B cell (primary cell): ENCODE measurements around the gene HTN1. TPM values are rescaled to one million over a fixed set of nuclear protein-coding genes. Genes with fewer than 3 reads are reported as not detected.
"Not testable (repeated sequence)": the region's sequence is repeated elsewhere in the genome, so short reads cannot be mapped to it uniquely, and the experiment has no call there.

ENCODE experiments used
- ATAC-seq: fragments of 200-7000 bp; cut with Tn5 transposase; one replicate; pipeline ENCODE4 v1.10.0; 2021; ENCODE audit warnings: low read depth, mild to moderate bottlenecking, moderate number of reproducible peaks, moderate library complexity
- CTCF ChIA-PET: fragments of 350-600 bp; sonication (Branson Sonifier 250); formaldehyde crosslinking; loops from one replicate; lab custom pipeline; 2021; ENCODE audit warnings: antibody characterized with exemption, inconsistent platforms; lab: Charles Lee
- POLR2A ChIA-PET: fragments of 350-600 bp; sonication (Branson Sonifier 250); formaldehyde crosslinking; loops from one replicate; lab custom pipeline; 2021; ENCODE audit warnings: antibody characterized with exemption; lab: Charles Lee
- DNase-seq: peaks from one replicate; pipeline ENCODE4 v3.0.0; 2013
- H2AFZ ChIP-seq: 2 replicates; pipeline ENCODE4 v1.6.1; 2012; ENCODE audit warnings: mild to moderate bottlenecking, low read depth, low read length; ENCODE audit not compliant: insufficient read depth, poor library complexity, severe bottlenecking
- H3K27ac ChIP-seq, 2 donors: 1 replicate in 1 of 2; 2 replicates in 1 of 2; pipeline ENCODE4 v1.5.1; 2012 to 2013; ENCODE audit warnings: low read length in 2 of 2, mild to moderate bottlenecking in 2 of 2, moderate library complexity in 1 of 2
- H3K27me3 ChIP-seq, 4 experiments: fragments of 200-600 bp in 1 of 4; sonication (generic) in 1 of 4; replicated peaks in 1 of 4; 1 replicate in 2 of 4; 2 replicates in 2 of 4; pipeline versions ENCODE4 v1.6.1 to v1.7.0; 2013 to 2016; ENCODE audit warnings: low read length in 3 of 4, mild to moderate bottlenecking in 2 of 4, mixed read lengths in 1 of 4, moderate library complexity in 1 of 4; ENCODE audit not compliant: insufficient read depth in 4 of 4, control insufficient read depth in 3 of 4; ENCODE audit errors: control extremely low read depth in 1 of 4
- H3K36me3 ChIP-seq, 2 experiments: replicated peaks in 1 of 2; 1 replicate in 1 of 2; 2 replicates in 1 of 2; pipeline versions ENCODE4 v1.6.1 to v1.7.1; 2013; ENCODE audit warnings: low read length in 1 of 2; ENCODE audit not compliant: insufficient read depth in 2 of 2, control insufficient read depth in 1 of 2; ENCODE audit errors: control extremely low read depth in 1 of 2, extremely low read depth in 1 of 2
- H3K4me1 ChIP-seq, 2 donors: fragments of 200-600 bp in 1 of 2; sonication (generic) in 1 of 2; 1 replicate in 1 of 2; 2 replicates in 1 of 2; pipeline versions ENCODE4 v1.5.1 to v1.6.1; 2013 to 2017; ENCODE audit warnings: low read length in 2 of 2; ENCODE audit not compliant: control insufficient read depth in 2 of 2, insufficient read depth in 2 of 2
- H3K4me2 ChIP-seq: replicated peaks from 2 replicates; pipeline ENCODE3; 2012; ENCODE audit warnings: mild to moderate bottlenecking, low read depth, low read length; ENCODE audit not compliant: poor library complexity, severe bottlenecking
- H3K4me3 ChIP-seq, 5 experiments: fragments of 200-600 bp in 1 of 5; sonication (generic) in 1 of 5; 1 replicate in 3 of 5; 2 replicates in 2 of 5; pipeline versions ENCODE4 v1.5.1 to v1.7.0; 2011 to 2016; ENCODE audit warnings: low read length in 4 of 5, mild to moderate bottlenecking in 4 of 5, low read depth in 2 of 5, control low read depth in 1 of 5, moderate library complexity in 1 of 5; ENCODE audit not compliant: insufficient read depth in 1 of 5; ENCODE audit errors: control extremely low read depth in 1 of 5, extremely low read depth in 1 of 5
- H3K79me2 ChIP-seq: fragments of 200-600 bp; sonication (generic); one replicate; pipeline ENCODE4 v1.6.0; 2016; ENCODE audit warnings: low read length; ENCODE audit not compliant: control insufficient read depth, insufficient read depth
- H3K9ac ChIP-seq: fragments of 200-600 bp; sonication (generic); 2 replicates; pipeline ENCODE4 v1.6.1; 2017; ENCODE audit warnings: mild to moderate bottlenecking, low read length, moderate library complexity
- H3K9me3 ChIP-seq, 3 donors: one replicate each; pipeline versions ENCODE4 v1.6.1 to v1.7.1; 2013; ENCODE audit warnings: low read length in 2 of 3; ENCODE audit not compliant: control insufficient read depth in 2 of 3, insufficient read depth in 1 of 3; ENCODE audit errors: control extremely low read depth in 1 of 3
- H4K20me1 ChIP-seq: 2 replicates; pipeline ENCODE4 v1.6.0; 2012; ENCODE audit warnings: mild to moderate bottlenecking, low read length; ENCODE audit not compliant: insufficient read depth, control insufficient read depth, poor library complexity, severe bottlenecking
- H3K27ac Mint-ChIP-seq: one replicate; pipeline ENCODE4 v1.8.0; 2021; ENCODE audit warnings: mixed read lengths
- H3K27me3 Mint-ChIP-seq: one replicate; pipeline ENCODE4 v1.8.0; 2021; ENCODE audit warnings: mixed read lengths
- H3K4me1 Mint-ChIP-seq: one replicate; pipeline ENCODE4 v1.8.0; 2021; ENCODE audit warnings: mixed read lengths
- H3K4me3 Mint-ChIP-seq: one replicate; pipeline ENCODE4 v1.8.0; 2021; ENCODE audit warnings: mixed read lengths
- H3K9me3 Mint-ChIP-seq: one replicate; pipeline ENCODE4 v1.8.0; 2022; ENCODE audit warnings: mixed read lengths; ENCODE audit not compliant: insufficient read depth
- CTCF ChIP-seq: fragments of 200-600 bp; IDR thresholded peaks from one replicate; pipeline ENCODE4 v1.8.0; 2022; ENCODE audit warnings: antibody characterized with exemption, mild to moderate bottlenecking
- EZH2 ChIP-seq: IDR thresholded peaks from 2 replicates; pipeline ENCODE4 v1.6.1; 2012; ENCODE audit warnings: borderline replicate concordance, low read depth, mild to moderate bottlenecking, moderate library complexity, low read length; ENCODE audit not compliant: insufficient read depth, poor library complexity, severe bottlenecking
- WGBS: methylation state at CpG from one replicate; pipeline ENCODE4 v1.1.5; 2013; ENCODE audit warnings: missing lambda C conversion rate; ENCODE audit not compliant: insufficient coverage; 5-methylcytosine and 5-hydroxymethylcytosine counted together
- intact Hi-C: fragments of 100-400 bp; cut with micrococcal nuclease; formaldehyde crosslinking; loops from one replicate; pipeline ENCODE4 v1.10.0; 2022
- polyA minus RNA-seq: library from RNA; depleted of rRNA, polyadenylated mRNA; stranded (reverse); fragments of >200 nt; gene quantifications from 2 replicates; pipeline ENCODE4 v1.2.3, GENCODE V29; 2012
- polyA plus RNA-seq: library from polyadenylated mRNA; depleted of rRNA; stranded (reverse); fragments of >200 nt; gene quantifications from 2 replicates; pipeline ENCODE4 v1.2.3, GENCODE V29; 2012
- total RNA-seq, 2 donors: library from RNA; stranded (reverse); fragments of 120-200 nt in 1 of 2; gene quantifications; 1 replicate in 1 of 2; 2 replicates in 1 of 2; pipeline versions ENCODE4 v1.2.3 to v1.2.4, GENCODE V29; 2013 to 2022

Gene HTN1
- total RNA-seq (not detected in 2 replicates), polyA plus RNA-seq (not detected in 2 replicates), polyA minus RNA-seq (not detected in 2 replicates)
- not detected for total RNA-seq (2013)

GRCh38 chr4:70050138-70050537, at the start of gene HTN1:
Gene HTN1 (plus strand): TSS chr4:70050438. CDS start chr4:70053077, 2,639 bp downstream.
- H3K4me1 ChIP-seq, H3K27ac Mint-ChIP-seq, H3K4me1 Mint-ChIP-seq, H3K79me2 ChIP-seq, CTCF ChIA-PET, H3K27me3 Mint-ChIP-seq, H3K4me3 Mint-ChIP-seq, H3K27ac ChIP-seq, H3K4me3 ChIP-seq, H3K9ac ChIP-seq, H3K36me3 ChIP-seq, POLR2A ChIA-PET, intact Hi-C loops, H4K20me1 ChIP-seq, H3K9me3 ChIP-seq, ATAC-seq, H3K4me2 ChIP-seq, DNase-seq, H3K27me3 ChIP-seq, H2AFZ ChIP-seq, H3K9me3 Mint-ChIP-seq: not testable (repeated sequence)
- WGBS, result no CpG with 5 or more reads among the region's 6 CpGs

- no peaks in the 10 kb centered on the region for H3K9me3 ChIP-seq
- no peak overlapping the region for H3K4me2 ChIP-seq
- no peaks in the 10 kb centered on the region for H3K79me2 ChIP-seq
- H3K9me3 Mint-ChIP-seq, result no peaks in the 10 kb centered on the region
- no peak for ATAC-seq
- H3K27ac Mint-ChIP-seq, result no peak overlapping the region
- H3K27ac ChIP-seq, result no peak overlapping the region
- WGBS, result no CpG with 5 or more reads among the region's 1 CpG
- H3K4me3 Mint-ChIP-seq, result no peak overlapping the region
- H3K27me3 Mint-ChIP-seq, result no peaks in the 10 kb centered on the region
- no peak for TF ChIP-seq EZH2
- TF ChIP-seq CTCF, result no peak
- no peaks in the 10 kb centered on the region for H3K27me3 ChIP-seq
- no peaks in the 10 kb centered on the region for H3K4me1 Mint-ChIP-seq
- intact Hi-C loops, result no loop called here
- H2AFZ ChIP-seq, result no peak overlapping the region
- DNase-seq, result no peak
- H3K36me3 ChIP-seq, result no peaks in the 10 kb centered on the region
- ChIA-PET CTCF (no interaction called here), POLR2A (no interaction called here)
- no peaks in the 10 kb centered on the region for H4K20me1 ChIP-seq
- no peak overlapping the region for H3K9ac ChIP-seq
- no peak overlapping the region for H3K4me3 ChIP-seq
- no peaks in the 10 kb centered on the region for H3K4me1 ChIP-seq
Observed at GRCh38 chr4:70000711-70001110, 49.5 kb upstream of the HTN1 start.
